ENCODE results near the gene ATXN7. TPM values are rescaled to one million over a fixed set of nuclear protein-coding genes. Genes with fewer than 3 reads are reported as not detected.

Gene ATXN7
- total RNA-seq, 4 donors from 2014 or later: 6.1 to 28.2 (median 20.2) TPM

DNA sequence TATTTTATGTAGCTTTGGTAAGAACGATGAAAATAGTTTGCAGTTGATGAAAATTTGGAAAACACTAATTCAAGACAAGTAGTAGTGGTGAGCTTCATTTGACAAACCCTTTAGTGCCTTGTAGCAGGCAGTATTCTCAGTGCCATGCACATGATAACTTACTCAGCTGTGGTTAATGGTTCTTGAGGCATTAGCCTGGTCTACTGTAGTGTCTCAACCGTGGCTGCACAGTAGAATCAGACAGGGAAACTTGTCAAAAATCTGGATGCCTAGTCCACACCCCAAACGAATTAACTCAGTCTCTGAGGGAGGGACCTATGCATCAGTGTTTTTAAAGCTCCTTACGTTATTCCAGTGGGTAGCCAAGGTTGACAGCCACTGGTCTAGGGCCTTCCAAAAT lies 114.2 kb downstream of the ATXN7 start:
- TF ChIP-seq, protein P1, sequence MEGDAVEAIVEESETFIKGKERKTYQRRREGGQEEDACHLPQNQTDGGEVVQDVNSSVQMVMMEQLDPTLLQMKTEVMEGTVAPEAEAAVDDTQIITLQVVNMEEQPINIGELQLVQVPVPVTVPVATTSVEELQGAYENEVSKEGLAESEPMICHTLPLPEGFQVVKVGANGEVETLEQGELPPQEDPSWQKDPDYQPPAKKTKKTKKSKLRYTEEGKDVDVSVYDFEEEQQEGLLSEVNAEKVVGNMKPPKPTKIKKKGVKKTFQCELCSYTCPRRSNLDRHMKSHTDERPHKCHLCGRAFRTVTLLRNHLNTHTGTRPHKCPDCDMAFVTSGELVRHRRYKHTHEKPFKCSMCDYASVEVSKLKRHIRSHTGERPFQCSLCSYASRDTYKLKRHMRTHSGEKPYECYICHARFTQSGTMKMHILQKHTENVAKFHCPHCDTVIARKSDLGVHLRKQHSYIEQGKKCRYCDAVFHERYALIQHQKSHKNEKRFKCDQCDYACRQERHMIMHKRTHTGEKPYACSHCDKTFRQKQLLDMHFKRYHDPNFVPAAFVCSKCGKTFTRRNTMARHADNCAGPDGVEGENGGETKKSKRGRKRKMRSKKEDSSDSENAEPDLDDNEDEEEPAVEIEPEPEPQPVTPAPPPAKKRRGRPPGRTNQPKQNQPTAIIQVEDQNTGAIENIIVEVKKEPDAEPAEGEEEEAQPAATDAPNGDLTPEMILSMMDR (IDR thresholded peaks at IDR 0.05): no peak
- no peak for TF ChIP-seq POLR2A (IDR thresholded peaks at IDR 0.05)
- intact Hi-C loops (cut with DNase I): no loop called here
- Histone ChIP-seq H3K27me3 (no peaks in the 10 kb centered on the region), H3K4me3 (no peak overlapping the region), H3K9me3 (no peaks in the 10 kb centered on the region), H3K36me3 (peaks cover 0 to 40% (median 11%) of the 10 kb centered on the region in 3 donors), H3K27ac (peak overlapping the region in 1 of 4 donors; percentile 18), H3K4me1 (peaks cover 21 to 77% (median 29%) of the 10 kb centered on the region in 3 donors)
- no peak for DNase-seq
- WGBS, 2 donors: 50 to 73% methylated on average over 4 of the region's 4 CpGs

DNA sequence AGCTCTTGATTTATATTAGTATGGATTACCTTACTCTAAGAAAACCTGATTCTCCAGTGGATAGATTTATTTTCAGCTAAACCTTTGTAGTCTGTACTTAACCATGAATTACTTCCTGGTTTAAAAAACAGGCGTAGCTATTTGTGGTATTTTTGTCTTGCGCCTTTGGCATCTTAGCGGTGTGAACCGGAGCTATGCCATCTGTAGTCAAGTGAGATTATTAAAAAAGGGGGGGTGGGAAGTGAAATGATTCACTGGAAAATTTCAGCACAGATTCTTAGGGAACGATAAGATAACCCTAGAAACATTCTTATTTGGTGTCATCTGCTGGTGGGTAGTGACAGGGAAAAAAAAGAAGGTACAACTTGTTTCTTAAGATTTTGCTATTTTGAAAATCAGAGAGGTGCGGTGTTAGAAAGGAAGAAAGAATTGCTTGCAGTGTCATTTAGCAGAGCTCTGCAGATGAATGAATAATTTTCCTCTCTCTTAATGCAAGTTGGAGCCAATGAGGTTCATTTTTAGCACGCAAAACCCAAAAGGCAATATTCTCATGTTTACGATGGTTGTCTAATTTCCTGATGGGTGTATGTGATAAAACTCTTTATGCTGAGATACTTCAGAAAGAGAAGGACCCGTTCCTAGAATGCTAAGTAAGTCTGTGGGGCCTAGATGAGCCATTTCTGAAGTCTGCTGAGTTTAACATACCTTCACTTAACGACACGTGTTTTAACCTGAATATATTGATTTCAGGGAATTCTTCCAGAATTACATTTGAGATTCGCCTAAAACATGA lies 115.6 kb downstream of the ATXN7 start:
- intact Hi-C loops (cut with DNase I): no loop called here

DNA sequence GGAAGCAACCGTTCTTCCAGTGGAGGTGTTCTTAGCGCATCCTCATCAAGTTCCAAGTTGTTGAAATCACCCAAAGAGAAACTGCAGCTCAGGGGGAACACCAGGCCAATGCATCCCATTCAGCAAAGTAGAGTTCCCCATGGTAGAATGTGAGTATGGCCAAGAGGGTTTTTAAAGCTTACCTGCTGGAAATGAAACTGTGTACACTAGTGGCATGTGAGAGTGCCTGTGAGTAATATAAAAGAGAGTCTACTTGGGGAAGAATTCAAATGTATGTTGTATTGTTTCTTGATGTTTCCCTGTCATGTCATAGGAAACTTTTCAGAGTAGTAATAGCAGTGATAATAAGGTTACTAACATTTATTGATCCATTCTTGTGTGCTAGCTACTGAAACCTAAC lies 116.4 kb downstream of the ATXN7 start:
- 75 to 91% methylated on average over 2 of the region's 2 CpGs for WGBS, 2 donors
- no peaks in the 10 kb centered on the region for H3K27me3 ChIP-seq
- intact Hi-C loops (cut with DNase I): no loop called here

More for the DNA sequence above, 115.6 kb downstream of the ATXN7 start:
- no peaks in the 10 kb centered on the region for H3K9me3 ChIP-seq
- peaks cover 17 to 68% (median 28%) of the 10 kb centered on the region in 3 donors for H3K4me1 ChIP-seq
- peak overlapping the region in 2 of 4 donors; percentile 6 to 18 for H3K27ac ChIP-seq
- DNase-seq: no peak
- H3K36me3 ChIP-seq: peaks cover 0 to 45% (median 16%) of the 10 kb centered on the region in 3 donors
- H3K27me3 ChIP-seq: no peaks in the 10 kb centered on the region
- TF ChIP-seq, protein P1 (IDR thresholded peaks at IDR 0.05): peak in 1 of 6 experiments; percentile 20
- no peak for TF ChIP-seq POLR2A (IDR thresholded peaks at IDR 0.05)
- 56 to 61% methylated on average over 12 of the region's 12 CpGs for WGBS, 2 donors
- no peak overlapping the region for H3K4me3 ChIP-seq

DNA sequence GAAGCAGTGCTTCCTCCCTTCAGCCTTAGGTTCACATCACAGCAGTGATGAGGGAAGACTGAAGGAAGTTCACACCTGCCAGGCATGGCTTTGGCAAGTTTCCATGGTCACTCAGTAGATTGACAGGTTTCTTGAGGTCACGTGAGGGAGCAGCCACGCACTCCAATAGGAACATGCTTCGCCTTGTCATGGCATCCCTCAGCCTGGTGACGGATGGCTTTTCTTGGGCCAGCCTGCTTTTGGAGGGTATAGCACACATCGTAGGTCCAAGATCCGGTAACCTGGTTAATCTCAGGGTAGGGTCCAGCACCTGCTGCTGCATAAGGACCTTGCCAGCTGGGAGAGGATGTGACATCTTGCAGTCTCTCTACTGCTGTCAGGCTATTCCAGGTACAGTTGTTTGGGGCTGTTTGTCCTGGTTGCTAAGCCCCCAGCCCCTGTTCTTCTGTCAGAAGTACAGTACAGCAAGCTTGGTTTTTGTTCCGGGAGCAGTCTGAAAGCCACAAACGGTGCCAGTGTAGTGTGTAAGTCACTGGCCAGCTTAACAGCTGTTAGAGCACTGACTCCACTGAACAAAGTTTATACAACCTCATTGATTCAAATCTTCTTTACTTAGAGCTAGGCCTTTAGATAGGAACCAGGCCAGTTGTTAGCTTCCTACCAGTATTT lies 117.3 kb downstream of the ATXN7 start:
- no peak for DNase-seq
- H3K27ac ChIP-seq: no peak overlapping the region
- H3K9me3 ChIP-seq: no peaks in the 10 kb centered on the region
- peaks cover 0 to 62% (median 26%) of the 10 kb centered on the region in 3 donors for H3K36me3 ChIP-seq
- TF ChIP-seq POLR2A (IDR thresholded peaks at IDR 0.05): no peak
- TF ChIP-seq, protein P1 (IDR thresholded peaks at IDR 0.05): no peak
- intact Hi-C loops (cut with DNase I): no loop called here
- 72 to 84% methylated on average over 5 to 7 of the region's 8 CpGs for WGBS, 2 donors
- H3K4me1 ChIP-seq: peaks cover 12 to 51% (median 25%) of the 10 kb centered on the region in 3 donors
- H3K4me3 ChIP-seq: no peak overlapping the region
- H3K27me3 ChIP-seq: no peaks in the 10 kb centered on the region

More for the DNA sequence above, 116.4 kb downstream of the ATXN7 start:
- peaks cover 17 to 60% (median 28%) of the 10 kb centered on the region in 3 donors for H3K4me1 ChIP-seq
- H3K27ac ChIP-seq: peak overlapping the region in 2 of 4 donors; percentile 6 to 18
- H3K4me3 ChIP-seq: no peak overlapping the region
- DNase-seq: no peak
- peaks cover 0 to 53% (median 23%) of the 10 kb centered on the region in 3 donors for H3K36me3 ChIP-seq
- no peaks in the 10 kb centered on the region for H3K9me3 ChIP-seq
- TF ChIP-seq POLR2A (IDR thresholded peaks at IDR 0.05): no peak
- TF ChIP-seq, protein P1 (IDR thresholded peaks at IDR 0.05): no peak

DNA sequence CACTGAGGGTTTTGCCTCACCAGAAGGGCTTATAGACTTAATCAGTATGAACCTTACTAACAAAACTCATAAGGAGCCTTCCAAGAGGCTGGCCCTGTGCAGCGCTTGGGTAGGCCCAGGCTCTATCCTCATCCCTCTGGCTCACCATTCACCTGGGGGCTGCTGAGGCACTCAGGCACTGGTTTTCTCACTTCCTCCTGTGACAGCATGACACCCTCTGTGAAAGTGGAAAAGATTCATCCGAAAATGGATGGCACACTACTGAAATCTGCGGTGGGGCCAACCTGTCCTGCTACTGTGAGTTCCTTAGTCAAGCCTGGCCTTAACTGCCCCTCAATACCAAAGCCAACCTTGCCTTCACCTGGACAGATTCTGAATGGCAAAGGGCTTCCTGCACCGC lies 118.3 kb downstream of the ATXN7 start:
- WGBS, 2 donors: 92 to 98% methylated on average over 3 to 4 of the region's 4 CpGs
- Histone ChIP-seq H3K9me3 (no peaks in the 10 kb centered on the region), H3K4me3 (no peak overlapping the region), H3K27me3 (no peaks in the 10 kb centered on the region), H3K36me3 (peaks cover 0 to 72% (median 26%) of the 10 kb centered on the region in 3 donors), H3K4me1 (peaks cover 11 to 46% (median 14%) of the 10 kb centered on the region in 3 donors), H3K27ac (no peak overlapping the region)
- TF ChIP-seq POLR2A (IDR thresholded peaks at IDR 0.05): no peak
- TF ChIP-seq, protein P1 (IDR thresholded peaks at IDR 0.05): no peak
- intact Hi-C loops (cut with DNase I): no loop called here
- DNase-seq: no peak

Data from esophagus squamous epithelium (tissue), 5 donors.